Breast epithelium (tissue), 3 donors: ENCODE measurements around the gene CLIP1.

ENCODE experiments used
- POLR2A ChIP-seq: fragments of 450-650 bp; IDR thresholded peaks from one replicate; pipeline ENCODE4 v1.6.1; 2016; ENCODE audit warnings: antibody characterized with exemption, mild to moderate bottlenecking, moderate library complexity
- POLR2AphosphoS5 ChIP-seq, 3 donors: sonication (generic); formaldehyde crosslinking; IDR thresholded peaks; one replicate each; pipeline ENCODE4 v1.6.1; 2017; ENCODE audit warnings: antibody characterized with exemption in 3 of 3
- TF ChIP-seq, protein P1 (sequence below), 3 donors: fragments of 450-650 bp; IDR thresholded peaks; one replicate each; pipeline ENCODE4 v1.5.1; 2016 to 2017; ENCODE audit warnings: antibody characterized with exemption in 3 of 3, mild to moderate bottlenecking in 3 of 3, moderate library complexity in 3 of 3

DNA sequence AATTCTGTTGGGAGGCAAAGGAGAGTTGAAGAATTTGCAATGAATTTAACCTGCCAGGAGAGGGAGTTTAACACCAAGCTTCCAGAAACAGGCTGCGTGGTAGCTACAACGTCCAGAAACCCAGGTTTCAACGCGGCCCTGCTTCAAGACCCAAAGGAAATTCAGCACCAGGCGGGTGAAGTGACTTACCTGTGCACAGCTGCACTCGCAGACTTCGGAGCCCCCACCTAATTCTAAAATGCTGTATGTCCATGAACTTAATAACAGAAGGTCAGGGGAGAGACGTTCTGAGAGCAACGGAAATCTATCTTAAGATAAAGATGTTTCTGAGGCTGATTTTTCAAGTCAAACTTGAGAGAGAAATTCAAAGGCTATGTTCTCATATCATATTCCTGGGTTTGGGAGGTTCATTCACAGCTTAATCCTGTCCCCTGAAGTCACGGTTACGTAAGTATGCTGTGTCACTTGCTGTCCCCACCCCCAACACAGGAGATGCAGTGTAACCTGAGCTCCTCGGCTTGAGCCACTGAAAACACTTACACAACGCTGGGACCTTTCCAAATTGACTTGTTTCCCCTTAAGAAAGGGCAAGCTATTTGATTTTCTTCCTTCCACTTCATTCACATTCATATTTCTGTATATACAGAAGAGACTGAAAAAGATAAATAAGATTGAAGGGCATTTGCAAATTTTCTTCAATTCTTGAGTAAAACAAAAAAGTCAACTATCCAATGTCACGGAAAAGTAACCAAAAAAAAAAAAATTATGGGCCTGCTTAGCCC is 22.7 kb downstream of the CLIP1 start:
- TF ChIP-seq POLR2A, result no peak
- TF ChIP-seq, protein P1, sequence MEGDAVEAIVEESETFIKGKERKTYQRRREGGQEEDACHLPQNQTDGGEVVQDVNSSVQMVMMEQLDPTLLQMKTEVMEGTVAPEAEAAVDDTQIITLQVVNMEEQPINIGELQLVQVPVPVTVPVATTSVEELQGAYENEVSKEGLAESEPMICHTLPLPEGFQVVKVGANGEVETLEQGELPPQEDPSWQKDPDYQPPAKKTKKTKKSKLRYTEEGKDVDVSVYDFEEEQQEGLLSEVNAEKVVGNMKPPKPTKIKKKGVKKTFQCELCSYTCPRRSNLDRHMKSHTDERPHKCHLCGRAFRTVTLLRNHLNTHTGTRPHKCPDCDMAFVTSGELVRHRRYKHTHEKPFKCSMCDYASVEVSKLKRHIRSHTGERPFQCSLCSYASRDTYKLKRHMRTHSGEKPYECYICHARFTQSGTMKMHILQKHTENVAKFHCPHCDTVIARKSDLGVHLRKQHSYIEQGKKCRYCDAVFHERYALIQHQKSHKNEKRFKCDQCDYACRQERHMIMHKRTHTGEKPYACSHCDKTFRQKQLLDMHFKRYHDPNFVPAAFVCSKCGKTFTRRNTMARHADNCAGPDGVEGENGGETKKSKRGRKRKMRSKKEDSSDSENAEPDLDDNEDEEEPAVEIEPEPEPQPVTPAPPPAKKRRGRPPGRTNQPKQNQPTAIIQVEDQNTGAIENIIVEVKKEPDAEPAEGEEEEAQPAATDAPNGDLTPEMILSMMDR (IDR thresholded peaks at IDR 0.05), result peak; percentile 40 to 91 (median 78)
- TF ChIP-seq POLR2AphosphoS5 (IDR thresholded peaks at IDR 0.05), result peak; percentile 18 to 53 (median 36)
